Liver (tissue), 9 donors: ENCODE data around the gene NCKIPSD. TPM values are rescaled to one million over a fixed set of nuclear protein-coding genes. Genes with fewer than 3 reads are reported as not detected.
"Not testable (repeated sequence)": the region's sequence is repeated elsewhere in the genome, so short reads cannot be mapped to it uniquely, and the experiment has no call there.

Source experiments
- DNase-seq: peaks from one replicate; pipeline ENCODE4 v3.0.0-alpha.2; 2017; ENCODE audit warnings: low spot score
- H3K27ac ChIP-seq, 2 donors: one replicate each; pipeline ENCODE4 v1.7.0; 2013; ENCODE audit warnings: inconsistent platforms in 2 of 2, low read length in 2 of 2, control low read depth in 1 of 2, low read depth in 1 of 2, mild to moderate bottlenecking in 1 of 2
- H3K27me3 ChIP-seq, 4 donors: one replicate each; pipeline versions ENCODE4 v1.6.1 to v1.7.0; 2013; ENCODE audit warnings: low read length in 3 of 4, inconsistent platforms in 1 of 4, mild to moderate bottlenecking in 1 of 4, moderate library complexity in 1 of 4; ENCODE audit not compliant: control insufficient read depth in 4 of 4, insufficient read depth in 4 of 4
- H3K36me3 ChIP-seq, 4 donors: one replicate each; pipeline versions ENCODE4 v1.6.1 to v1.7.0; 2013; ENCODE audit warnings: low read length in 3 of 4, mild to moderate bottlenecking in 3 of 4, low read depth in 1 of 4, moderate library complexity in 1 of 4; ENCODE audit not compliant: control insufficient read depth in 4 of 4, insufficient read depth in 3 of 4
- H3K4me1 ChIP-seq, 4 donors: one replicate each; pipeline versions ENCODE4 v1.6.1 to v1.7.0; 2013; ENCODE audit warnings: low read length in 3 of 4, mild to moderate bottlenecking in 3 of 4, moderate library complexity in 1 of 4; ENCODE audit not compliant: control insufficient read depth in 4 of 4, insufficient read depth in 4 of 4
- H3K4me3 ChIP-seq, 3 donors: one replicate each; pipeline versions ENCODE4 v1.6.1 to v1.7.0; 2013; ENCODE audit warnings: low read length in 3 of 3, control low read depth in 1 of 3, low read depth in 1 of 3, mild to moderate bottlenecking in 1 of 3
- H3K9ac ChIP-seq, 2 donors: one replicate each; pipeline ENCODE4 v1.7.0; 2013; ENCODE audit warnings: low read length in 2 of 2, mild to moderate bottlenecking in 2 of 2, moderate library complexity in 2 of 2, control low read depth in 1 of 2, low read depth in 1 of 2
- H3K9me3 ChIP-seq, 4 donors: one replicate each; pipeline versions ENCODE4 v1.6.1 to v1.7.0; 2013; ENCODE audit warnings: low read length in 3 of 4; ENCODE audit not compliant: control insufficient read depth in 4 of 4
- CTCF ChIP-seq: fragments of 150-350 bp; IDR thresholded peaks from 2 replicates; pipeline ENCODE4 v1.5.1; 2017; ENCODE audit warnings: improper control_type of control experiment, low read depth, low read length; ENCODE audit not compliant: missing input control
- EGR1 ChIP-seq, 2 donors: IDR thresholded peaks; 2 replicates each; pipeline ENCODE4 v1.6.1; 2016 to 2018; ENCODE audit warnings: antibody characterized with exemption in 2 of 2, low read depth in 2 of 2
- FOXA2 ChIP-seq: IDR thresholded peaks from 2 replicates; pipeline ENCODE4 v1.6.1; 2016; ENCODE audit warnings: antibody characterized with exemption
- GABPA ChIP-seq, 2 donors: IDR thresholded peaks in 1 of 2; conservative IDR thresholded peaks in 1 of 2; 2 replicates each; pipeline ENCODE4 v1.6.1; 2016; ENCODE audit warnings: antibody characterized with exemption in 2 of 2, mild to moderate bottlenecking in 1 of 2, moderate library complexity in 1 of 2
- RAD21 ChIP-seq, 2 donors: IDR thresholded peaks; 2 replicates each; pipeline ENCODE4 v1.6.1; 2016; ENCODE audit warnings: antibody characterized with exemption in 2 of 2, mild to moderate bottlenecking in 2 of 2
- REST ChIP-seq: IDR thresholded peaks from 2 replicates; pipeline ENCODE4 v1.6.1; 2016; ENCODE audit warnings: antibody characterized with exemption, mild to moderate bottlenecking
- RXRA ChIP-seq, 2 donors: IDR thresholded peaks; 2 replicates each; pipeline ENCODE4 v1.6.1; 2017 to 2018; ENCODE audit warnings: antibody characterized with exemption in 2 of 2, mild to moderate bottlenecking in 1 of 2
- TAF1 ChIP-seq: conservative IDR thresholded peaks from 2 replicates; pipeline ENCODE4 v1.6.1; 2016; ENCODE audit warnings: antibody characterized with exemption, mild to moderate bottlenecking
- WGBS: extraction: QIAGEN DNeasy Blood & Tissue Kit; methylation state at CpG from one replicate; pipeline ENCODE4 v1.1.7; 2013; 5-methylcytosine and 5-hydroxymethylcytosine counted together
- polyA plus RNA-seq, 2 donors: library from polyadenylated mRNA; stranded (reverse) in 1 of 2; unstranded in 1 of 2; fragments of 200-250 nt in 1 of 2; fragments of >200 nt in 1 of 2; fragmentation: Nextera tagmentation in 1 of 2; extraction: Ambion mirVana in 1 of 2; gene quantifications; one replicate each; pipeline versions ENCODE4 v1.2.1 to v1.2.3, GENCODE V29; 2013 to 2015
- total RNA-seq, 2 donors: library from RNA; depleted of rRNA; stranded (reverse); fragments of >200 nt; gene quantifications; one replicate each; pipeline ENCODE4 v1.2.3, GENCODE V29; 2014
- TF ChIP-seq, protein P1 (sequence below): IDR thresholded peaks from 2 replicates; pipeline ENCODE4 v1.6.1; 2016; ENCODE audit warnings: antibody characterized with exemption
- donor health status: healthy.
- donor health status: healthy.
- donor health status: healthy.
- donor health status: healthy.
- donor health status: healthy.

NCKIPSD gene
- 10 to 100 TPM in 1 of 2 donors, 1 to 10 TPM in 1; 5.9 to 12.9 TPM for total RNA-seq
- polyA plus RNA-seq, result 10 to 100 TPM in 1 of 2 donors, 1 to 10 TPM in 1; 7.4 to 10.0 TPM

DNA sequence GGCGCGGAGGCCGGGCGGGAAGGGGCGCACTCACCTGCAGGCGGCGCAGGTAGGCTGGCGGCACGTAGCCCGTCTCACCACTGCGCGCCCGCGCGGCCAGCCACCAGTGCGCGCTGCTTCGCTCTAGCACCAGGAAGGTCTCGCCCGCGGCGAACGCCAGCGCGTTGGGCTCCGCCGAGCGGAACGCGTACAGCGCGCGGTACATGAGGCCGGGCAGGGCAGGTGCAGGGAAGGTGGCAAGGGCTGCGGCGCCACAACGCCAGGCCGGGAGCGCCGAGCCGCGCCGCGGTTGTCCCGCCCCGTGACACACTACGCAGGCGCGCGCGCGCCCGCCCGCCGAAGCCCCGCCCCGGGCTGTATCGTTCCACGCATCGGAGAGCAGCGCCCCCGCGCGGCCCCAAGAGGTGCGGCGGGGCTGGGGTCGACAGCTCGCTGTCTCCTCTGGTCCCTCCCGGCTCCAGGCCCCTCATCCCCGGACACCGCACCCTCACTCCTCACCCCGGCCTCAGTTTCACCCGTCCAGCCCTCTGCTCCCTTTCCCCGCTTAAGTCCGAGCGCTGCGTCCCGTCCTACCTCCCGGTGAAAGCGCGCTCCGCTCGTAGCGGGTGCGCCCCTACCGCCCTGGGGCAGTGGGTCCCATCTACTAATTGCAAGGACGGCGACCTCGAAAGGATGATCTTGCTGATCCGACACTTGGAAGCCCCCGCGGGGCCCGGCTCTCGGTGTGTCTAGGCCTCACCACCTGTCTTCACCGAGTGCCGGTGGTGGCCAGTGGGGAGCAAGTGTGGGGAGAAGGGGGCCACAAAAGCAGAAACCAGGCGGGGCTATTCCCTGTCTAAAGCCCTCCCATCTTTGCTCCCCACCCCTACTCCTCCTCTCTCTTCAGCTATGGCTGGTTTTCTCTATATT lies at the start of gene NCKIPSD:
Gene NCKIPSD, minus strand, starts transcription at position 313 of the 909 bp plus-strand sequence. Its CDS starts 108 bp downstream, at position 205.
- Histone ChIP-seq H3K4me1 (peaks cover 3 to 29% (median 24%) of the 10 kb centered on the region in 4 donors), H3K27ac (peak within 1 kb of the TSS; percentile 90 to 92), H3K4me3 (peak within 1 kb of the TSS; percentile 78 to 84 (median 82)), H3K27me3 (no peaks in the 10 kb centered on the region), H3K36me3 (peaks cover 14 to 42% (median 28%) of the 10 kb centered on the region in 4 donors), H3K9me3 (no peaks in the 10 kb centered on the region), H3K9ac (peak within 1 kb of the TSS; percentile 42 to 81)
- 1% methylated on average over 97 of the region's 97 CpGs for WGBS
- DNase-seq, result peak; percentile 93
- TF ChIP-seq FOXA2, result no peak
- TF ChIP-seq EGR1 (IDR thresholded peaks at IDR 0.05; ENCODE audit: low read depth in 2 of 2), result no peak
- peak; percentile 82 for TF ChIP-seq CTCF
- TF ChIP-seq GABPA (IDR thresholded peaks at IDR 0.05 in 1 of 2, conservative IDR thresholded peaks at IDR 0.05 in 1 of 2), result no peak
- TF ChIP-seq, protein P1, sequence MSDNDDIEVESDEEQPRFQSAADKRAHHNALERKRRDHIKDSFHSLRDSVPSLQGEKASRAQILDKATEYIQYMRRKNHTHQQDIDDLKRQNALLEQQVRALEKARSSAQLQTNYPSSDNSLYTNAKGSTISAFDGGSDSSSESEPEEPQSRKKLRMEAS, result no peak
- no peak for TF ChIP-seq TAF1
- no peak for TF ChIP-seq RXRA (IDR thresholded peaks at IDR 0.05)
- TF ChIP-seq RAD21 (IDR thresholded peaks at IDR 0.05), result peak; percentile 57 to 71
- no peak for TF ChIP-seq REST

DNA sequence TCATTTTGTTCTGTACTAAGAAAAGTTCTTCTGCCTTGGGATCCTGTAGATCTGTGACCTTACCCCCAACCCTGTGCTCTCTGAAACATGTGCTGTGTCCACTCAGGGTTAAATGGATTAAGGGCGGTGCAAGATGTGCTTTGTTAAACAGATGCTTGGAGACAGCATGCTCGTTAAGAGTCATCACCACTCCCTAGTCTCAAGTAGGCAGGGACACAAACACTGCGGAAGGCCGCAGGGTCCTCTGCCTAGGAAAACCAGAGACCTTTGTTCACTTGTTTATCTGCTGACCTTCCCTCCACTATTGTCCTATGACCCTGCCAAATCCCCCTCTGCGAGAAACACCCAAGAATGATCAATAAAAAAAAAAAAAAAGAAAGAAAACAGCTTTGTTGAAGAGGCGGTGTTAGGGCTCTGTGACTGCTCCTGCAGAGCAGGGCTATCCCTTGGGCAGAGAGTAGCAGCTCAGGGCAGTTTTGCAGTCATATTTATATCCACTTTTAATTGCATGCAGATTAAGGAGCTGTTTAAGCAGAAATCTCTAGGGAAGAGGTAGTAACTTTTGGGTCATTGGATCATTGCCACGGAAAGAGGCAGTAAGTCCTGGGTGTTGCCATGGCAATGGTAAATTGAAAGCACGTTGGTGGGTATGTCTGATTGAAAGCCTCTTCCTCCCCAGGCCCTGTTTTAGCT lies 49.5 kb upstream of the NCKIPSD start:
- not testable (repeated sequence) for H3K36me3 ChIP-seq, H3K9me3 ChIP-seq, H3K9ac ChIP-seq, H3K27ac ChIP-seq, DNase-seq, H3K4me3 ChIP-seq, H3K27me3 ChIP-seq
- whole genome bisulfite sequencing, result 21% methylated on average over 8 of the region's 8 CpGs
- peaks cover 8 to 24% (median 17%) of the 10 kb centered on the region in 4 donors for H3K4me1 ChIP-seq

DNA sequence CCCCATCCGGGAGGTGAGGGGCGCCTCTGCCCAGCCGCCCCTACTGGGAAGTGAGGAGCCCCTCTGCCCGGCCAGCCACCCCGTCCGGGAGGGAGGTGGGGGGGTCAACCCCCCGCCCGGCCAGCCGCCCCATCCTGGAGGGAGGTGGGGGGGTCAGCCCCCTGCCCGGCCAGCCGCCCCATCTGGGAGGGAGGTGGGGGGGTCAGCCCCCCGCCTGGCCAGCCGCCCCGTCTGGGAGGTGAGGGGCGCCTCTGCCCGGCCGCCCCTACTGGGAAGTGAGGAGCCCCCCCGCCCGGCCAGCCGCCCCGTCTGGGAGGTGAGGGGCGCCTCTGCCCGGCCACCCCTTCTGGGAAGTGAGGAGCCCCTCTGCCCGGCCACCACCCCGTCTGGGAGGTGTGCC lies 48.8 kb upstream of the NCKIPSD start:
- H3K36me3 ChIP-seq, DNase-seq, H3K9me3 ChIP-seq, H3K27ac ChIP-seq, H3K27me3 ChIP-seq, H3K4me3 ChIP-seq, H3K9ac ChIP-seq: not testable (repeated sequence)
- peaks cover 5 to 17% (median 13%) of the 10 kb centered on the region in 4 donors for H3K4me1 ChIP-seq
- 93% methylated on average over 23 of the region's 25 CpGs for WGBS

GRCh38 chr3:48733752-48734518 lies 48.2 kb upstream of the NCKIPSD start:
- H3K36me3 ChIP-seq, H3K9me3 ChIP-seq, H3K27ac ChIP-seq, H3K27me3 ChIP-seq, DNase-seq, H3K4me3 ChIP-seq, H3K9ac ChIP-seq: not testable (repeated sequence)
- 96% methylated on average over 49 of the region's 53 CpGs for WGBS
- H3K4me1 ChIP-seq, result peaks cover 2 to 14% (median 8%) of the 10 kb centered on the region in 4 donors
